Ovary (tissue), 9 donors: ENCODE measurements around the gene XCL2. TPM values are rescaled to one million over a fixed set of nuclear protein-coding genes. Genes with fewer than 3 reads are reported as not detected.
"Not testable (repeated sequence)": the region's sequence is repeated elsewhere in the genome, so short reads cannot be mapped to it uniquely, and the experiment has no call there.

ENCODE experiments used
- DNase-seq, 5 donors: peaks; one replicate each; pipeline ENCODE4 v3.0.0-alpha.2; 2019 to 2020
- H3K27ac ChIP-seq, 2 donors: fragments of 200-600 bp; one replicate each; pipeline versions ENCODE4 v1.5.1 to v1.8.0; 2019 to 2022
- H3K27me3 ChIP-seq: fragments of 200-600 bp; one replicate; pipeline ENCODE4 v1.8.0; 2022
- H3K36me3 ChIP-seq: fragments of 200-600 bp; sonication (generic); one replicate; pipeline ENCODE4 v1.5.1; 2019
- H3K4me1 ChIP-seq: one replicate; pipeline ENCODE4 v1.8.1; 2013; ENCODE audit warnings: mild to moderate bottlenecking, moderate library complexity; ENCODE audit not compliant: insufficient read depth
- H3K4me3 ChIP-seq: fragments of 200-600 bp; sonication (generic); one replicate; pipeline ENCODE4 v1.5.1; 2017
- H3K9me3 ChIP-seq, 2 donors: fragments of 200-600 bp in 1 of 2; sonication (generic) in 1 of 2; one replicate each; pipeline versions ENCODE4 v1.5.1 to v1.8.1; 2013 to 2019; ENCODE audit warnings: mild to moderate bottlenecking in 1 of 2, moderate library complexity in 1 of 2
- EP300 ChIP-seq: sonication (generic); formaldehyde crosslinking; IDR thresholded peaks from one replicate; pipeline ENCODE4 v1.6.1; 2017; ENCODE audit warnings: antibody characterized with exemption
- POLR2A ChIP-seq: fragments of 450-650 bp; IDR thresholded peaks from one replicate; pipeline ENCODE4 v1.6.1; 2017; ENCODE audit warnings: antibody characterized with exemption, mild to moderate bottlenecking, moderate library complexity
- WGBS, 3 donors: extraction: QIAGEN DNeasy Blood & Tissue Kit in 1 of 3; methylation state at CpG; one replicate each; pipeline versions ENCODE4 v1.1.5 to v1.1.7; 2013 to 2017; 5-methylcytosine and 5-hydroxymethylcytosine counted together
- intact Hi-C, 4 donors: fragments of 100-400 bp; cut with DNase I; formaldehyde crosslinking; loops; one replicate each; pipeline versions ENCODE4 v1.11.0 to v1.15.1; 2022 to 2023
- polyA plus RNA-seq, 2 donors: library from polyadenylated mRNA; stranded (reverse); fragments of 200-250 nt in 1 of 2; fragments of 350-450 nt in 1 of 2; fragmentation: Illumina TruSeq in 1 of 2; extraction: RNeasy Lipid Tissue Mini Kit (QIAGEN cat#74804) in 1 of 2; gene quantifications; one replicate each; pipeline ENCODE4 v1.2.3, GENCODE V29; 2013 to 2014
- total RNA-seq, 7 donors: library from RNA; depleted of rRNA in 2 of 7; stranded (reverse); fragments of >200 nt in 2 of 7; fragmentation: NEBNext Ultra II Directional in 3 of 7; extraction: Animal tissue kit (Norgen Biotek cat#: 25700) in 3 of 7; gene quantifications; one replicate each; pipeline versions ENCODE4 v1.1.0 to v1.2.4, GENCODE V29; 2016 to 2023
- TF ChIP-seq, protein P1 (sequence below), 3 donors: fragments of 450-650 bp in 2 of 3; fragments of 200-600 bp in 1 of 3; IDR thresholded peaks; one replicate each; pipeline versions ENCODE4 v1.5.1 to v1.8.0; 2016 to 2022; ENCODE audit warnings: antibody characterized with exemption in 3 of 3, mild to moderate bottlenecking in 1 of 3
- donor health status: DM: no; HTN: no; CAD: no; lungs with moderate emphysema.
- donor health status: DM: no; HTN: no; CAD: no.
- donor health status: Bipolar disorder and iron deficiency.
- donor health status: DM: yes; HTN: yes; CAD: no.
- donor health status: DM: no; HTN: no; CAD: no.
- donor health status: DM: yes; HTN: yes; CAD: no.

XCL2 gene
- total and polyA plus RNA-seq, 9 donors: 0.48 to 3.9 (median 0.70) TPM; not detected in 3

DNA sequence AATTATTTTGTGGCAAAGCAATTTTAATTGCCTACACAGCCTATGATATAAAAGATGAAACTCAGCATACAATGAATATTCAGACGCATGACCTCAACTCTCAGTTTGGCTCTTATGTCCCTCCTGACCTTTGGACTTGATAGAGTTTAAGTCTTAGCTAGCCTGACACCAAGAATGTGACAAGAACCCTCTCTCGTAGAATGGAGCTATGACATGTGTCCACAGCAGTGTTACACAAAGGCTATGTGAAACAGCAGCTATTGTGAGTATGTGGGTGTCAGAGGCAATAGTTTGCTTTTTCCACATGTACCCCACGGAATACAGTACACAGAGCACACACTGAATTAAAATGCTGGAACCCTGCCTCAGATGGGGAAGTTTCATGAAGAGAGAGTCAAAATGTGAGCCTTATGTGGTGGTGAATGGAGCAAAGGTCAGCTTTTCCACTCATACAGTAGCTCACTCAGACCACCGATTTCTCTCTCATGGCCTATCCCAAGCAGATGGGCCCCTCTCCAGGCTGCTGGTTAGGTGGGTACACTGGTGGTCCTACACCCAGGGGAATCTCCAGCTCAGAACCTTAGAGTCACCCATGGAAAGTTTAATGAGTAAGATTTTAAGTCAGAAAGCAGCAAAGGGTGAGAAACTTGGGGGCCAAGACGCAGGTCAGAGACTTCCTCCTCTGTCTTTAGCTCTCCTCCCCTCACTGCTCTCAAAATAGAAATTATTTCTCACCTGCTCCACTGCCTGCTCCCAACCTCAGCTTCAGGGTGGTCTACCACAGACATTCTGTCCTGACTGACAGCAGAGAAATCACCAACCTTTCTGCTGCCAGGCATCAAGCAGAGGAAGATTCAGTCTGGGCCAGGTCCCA is 10.1 kb upstream of the XCL2 start:
- H3K36me3 ChIP-seq: no peaks in the 10 kb centered on the region
- H3K4me1 ChIP-seq: no peaks in the 10 kb centered on the region
- no peak overlapping the region for H3K4me3 ChIP-seq
- intact Hi-C loops: no loop called here
- TF ChIP-seq EP300 (no peak), POLR2A (no peak)
- TF ChIP-seq, protein P1, sequence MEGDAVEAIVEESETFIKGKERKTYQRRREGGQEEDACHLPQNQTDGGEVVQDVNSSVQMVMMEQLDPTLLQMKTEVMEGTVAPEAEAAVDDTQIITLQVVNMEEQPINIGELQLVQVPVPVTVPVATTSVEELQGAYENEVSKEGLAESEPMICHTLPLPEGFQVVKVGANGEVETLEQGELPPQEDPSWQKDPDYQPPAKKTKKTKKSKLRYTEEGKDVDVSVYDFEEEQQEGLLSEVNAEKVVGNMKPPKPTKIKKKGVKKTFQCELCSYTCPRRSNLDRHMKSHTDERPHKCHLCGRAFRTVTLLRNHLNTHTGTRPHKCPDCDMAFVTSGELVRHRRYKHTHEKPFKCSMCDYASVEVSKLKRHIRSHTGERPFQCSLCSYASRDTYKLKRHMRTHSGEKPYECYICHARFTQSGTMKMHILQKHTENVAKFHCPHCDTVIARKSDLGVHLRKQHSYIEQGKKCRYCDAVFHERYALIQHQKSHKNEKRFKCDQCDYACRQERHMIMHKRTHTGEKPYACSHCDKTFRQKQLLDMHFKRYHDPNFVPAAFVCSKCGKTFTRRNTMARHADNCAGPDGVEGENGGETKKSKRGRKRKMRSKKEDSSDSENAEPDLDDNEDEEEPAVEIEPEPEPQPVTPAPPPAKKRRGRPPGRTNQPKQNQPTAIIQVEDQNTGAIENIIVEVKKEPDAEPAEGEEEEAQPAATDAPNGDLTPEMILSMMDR (IDR thresholded peaks at IDR 0.05): no peak
- H3K9me3 ChIP-seq: no peaks in the 10 kb centered on the region
- H3K27me3 ChIP-seq: no peaks in the 10 kb centered on the region
- H3K27ac ChIP-seq: no peak overlapping the region
- DNase-seq: no peak
- 73 to 92% (median 89%) methylated on average over 5 of the region's 5 CpGs for WGBS, 3 donors

DNA sequence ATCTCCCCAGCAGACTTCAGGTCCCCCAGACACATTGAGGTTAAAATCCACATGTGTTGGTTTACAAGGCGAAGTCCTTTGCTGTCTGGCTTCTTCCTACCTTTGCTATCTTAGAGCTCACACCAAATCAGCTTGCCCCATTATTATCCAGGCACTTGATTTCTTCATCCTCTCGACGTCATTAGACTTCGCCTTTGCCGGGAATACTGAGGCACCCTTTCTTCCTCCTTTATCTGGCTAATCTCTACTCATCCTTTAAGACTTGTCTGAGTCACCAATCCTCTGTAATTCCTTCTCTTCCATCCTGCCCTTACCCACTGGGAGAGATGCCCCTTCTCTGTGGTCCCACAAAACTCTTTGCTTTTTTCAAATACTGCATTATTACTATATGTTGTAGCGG is 9.2 kb upstream of the XCL2 start:
- Histone ChIP-seq H3K9me3 (no peaks in the 10 kb centered on the region), H3K27ac (no peak overlapping the region), H3K27me3 (no peaks in the 10 kb centered on the region), H3K36me3 (no peaks in the 10 kb centered on the region), H3K4me3 (no peak overlapping the region), H3K4me1 (no peaks in the 10 kb centered on the region)
- WGBS, 3 donors: 85 to 96% (median 95%) methylated on average over 6 of the region's 6 CpGs
- no peak for TF ChIP-seq POLR2A
- intact Hi-C loops: no loop called here
- DNase-seq: no peak

DNA sequence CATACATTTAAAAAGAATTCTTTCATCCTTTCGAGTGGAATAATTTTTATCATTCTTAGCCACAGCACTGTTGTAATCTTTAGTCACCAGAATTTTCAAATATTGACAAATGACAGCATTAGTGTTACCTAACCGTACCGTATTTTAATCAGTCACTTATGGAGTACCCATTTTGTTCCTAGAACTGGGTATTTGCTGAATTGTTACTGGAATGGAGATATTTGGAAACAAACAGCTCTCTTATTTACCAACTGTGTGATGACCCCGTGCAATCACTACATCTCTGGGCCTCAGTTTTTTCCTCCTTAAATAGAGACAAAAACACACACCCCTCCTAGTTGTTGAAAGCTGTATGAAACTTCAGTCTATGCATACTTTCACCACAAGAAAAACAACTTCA is 7.9 kb upstream of the XCL2 start:
- Histone ChIP-seq H3K27me3 (no peaks in the 10 kb centered on the region), H3K4me3 (no peak overlapping the region), H3K36me3 (no peaks in the 10 kb centered on the region), H3K4me1 (no peaks in the 10 kb centered on the region), H3K9me3 (no peaks in the 10 kb centered on the region), H3K27ac (no peak overlapping the region)
- DNase-seq: no peak
- WGBS, 3 donors: 85 to 92% (median 91%) methylated on average over 4 of the region's 4 CpGs
- TF ChIP-seq, protein P1 (IDR thresholded peaks at IDR 0.05): no peak
- no peak for TF ChIP-seq EP300
- TF ChIP-seq POLR2A: no peak
- intact Hi-C loops: no loop called here

DNA sequence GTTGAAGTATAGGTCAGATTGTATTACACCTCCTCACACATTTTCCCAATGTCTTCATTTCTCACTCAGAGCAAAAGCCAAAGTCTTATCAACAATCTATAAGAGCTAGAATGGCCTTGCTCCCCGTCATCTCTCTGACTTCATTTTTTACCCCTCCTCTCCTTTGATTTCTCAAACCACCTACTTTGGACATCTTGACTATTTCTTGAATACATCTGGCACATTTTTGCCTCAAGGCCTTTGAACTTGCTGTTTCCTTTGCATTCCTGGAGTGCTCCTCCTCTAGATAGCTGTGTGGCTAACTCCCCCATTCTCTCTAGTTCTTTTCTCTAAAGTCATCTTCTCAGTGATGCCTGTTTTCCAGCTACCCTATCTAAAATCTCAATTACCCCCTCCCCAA is 7.2 kb upstream of the XCL2 start:
- TF ChIP-seq POLR2A: no peak
- Histone ChIP-seq H3K27ac (no peak overlapping the region), H3K27me3 (no peaks in the 10 kb centered on the region), H3K4me1 (no peaks in the 10 kb centered on the region), H3K9me3 (no peaks in the 10 kb centered on the region), H3K36me3 (no peaks in the 10 kb centered on the region), H3K4me3 (no peak overlapping the region)
- 5 to 24% (median 9%) methylated on average over 1 of the region's 1 CpG for WGBS, 3 donors
- no peak for DNase-seq
- intact Hi-C loops: no loop called here

DNA sequence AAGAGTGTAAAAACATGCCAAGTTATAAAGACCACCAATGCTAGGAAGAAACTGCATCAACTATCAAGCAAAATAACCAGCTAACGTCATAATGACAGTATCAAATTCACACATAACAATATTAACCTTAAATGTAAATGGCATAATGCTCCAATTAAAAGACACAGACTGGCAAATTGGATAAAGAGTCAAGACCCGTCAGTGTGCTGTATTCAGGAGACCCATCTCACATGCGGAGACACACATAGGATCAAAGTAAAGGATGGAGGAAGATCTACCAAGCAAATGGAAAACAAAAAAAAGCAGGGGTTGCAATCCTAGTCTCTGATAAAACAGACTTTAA is 2.7 kb upstream of the XCL2 start:
- H3K4me1 ChIP-seq, H3K36me3 ChIP-seq, intact Hi-C loops, H3K27me3 ChIP-seq, DNase-seq, H3K4me3 ChIP-seq, H3K27ac ChIP-seq, H3K9me3 ChIP-seq: not testable (repeated sequence)
- 66 to 97% (median 95%) methylated on average over 3 of the region's 3 CpGs for WGBS, 3 donors
